GM12878 (cell line): ENCODE results near the gene C11orf98.

ENCODE experiments used
- CHD2 ChIP-seq: IDR thresholded peaks from 2 replicates; pipeline ENCODE4 v1.6.1; 2011; ENCODE audit warnings: low read depth, low read length, improper control_type of control experiment, borderline replicate concordance
- CTCF ChIP-seq, 3 experiments: IDR thresholded peaks in 2 of 3; conservative IDR thresholded peaks in 1 of 3; 2 replicates each; pipeline ENCODE4 v1.5.1; 2011; ENCODE audit warnings: low read depth in 3 of 3, low read length in 3 of 3, mild to moderate bottlenecking in 3 of 3, control low read depth in 2 of 3, moderate library complexity in 2 of 3, inconsistent platforms in 1 of 3, mixed read lengths in 1 of 3; ENCODE audit not compliant: control insufficient read depth in 2 of 3, insufficient read depth in 1 of 3; ENCODE audit errors: extremely low read depth in 1 of 3
- FOXM1 ChIP-seq: IDR thresholded peaks from 2 replicates; pipeline ENCODE4 v1.6.1; 2012; ENCODE audit warnings: low read depth, mild to moderate bottlenecking, inconsistent platforms, low read length, moderate library complexity
- JUND ChIP-seq: IDR thresholded peaks from 2 replicates; pipeline ENCODE4 v1.6.1; 2012; ENCODE audit warnings: low read depth, mild to moderate bottlenecking, low read length, improper control_type of control experiment, moderate library complexity
- NR2C1 ChIP-seq: fragments of 450-650 bp; IDR thresholded peaks from 2 replicates; pipeline ENCODE4 v1.6.1; 2017; ENCODE audit warnings: antibody characterized with exemption, mild to moderate bottlenecking, moderate library complexity
- REST ChIP-seq: IDR thresholded peaks from 2 replicates; pipeline ENCODE4 v1.6.1; 2012; ENCODE audit warnings: mild to moderate bottlenecking, low read depth, low read length
- SUPT20H ChIP-seq: IDR thresholded peaks from 2 replicates; pipeline ENCODE4 v1.6.1; 2011; ENCODE audit warnings: low read depth, mild to moderate bottlenecking, low read length, moderate library complexity, borderline replicate concordance; ENCODE audit not compliant: control insufficient read depth
- USF2 ChIP-seq: IDR thresholded peaks from 2 replicates; pipeline ENCODE4 v1.6.1; 2011; ENCODE audit warnings: low read depth, low read length, improper control_type of control experiment, borderline replicate concordance

GRCh38 chr11:62632492-62632891 is 32.5 kb downstream of the C11orf98 start:
- TF ChIP-seq JUND = no peak
- TF ChIP-seq FOXM1 = no peak
- no peak for TF ChIP-seq CHD2
- TF ChIP-seq SUPT20H = no peak
- TF ChIP-seq NR2C1 = no peak
- no peak for TF ChIP-seq REST
- no peak for TF ChIP-seq CTCF (IDR thresholded peaks at IDR 0.05 in 2 of 3, conservative IDR thresholded peaks at IDR 0.05 in 1 of 3; ENCODE audit: control insufficient read depth in 2 of 3, extremely low read depth in 1 of 3, insufficient read depth in 1 of 3, low read depth in 3 of 3, low read length in 3 of 3)
- no peak for TF ChIP-seq USF2
